Measurements from ENCODE around the gene PCDHGA9. TPM values are rescaled to one million over a fixed set of nuclear protein-coding genes. Genes with fewer than 3 reads are reported as not detected.
"Not testable (repeated sequence)": the region's sequence is repeated elsewhere in the genome, so short reads cannot be mapped to it uniquely, and the experiment has no call there.

PCDHGA9 gene
- total RNA-seq, 1 experiment from 2014 or later, result not detected

DNA sequence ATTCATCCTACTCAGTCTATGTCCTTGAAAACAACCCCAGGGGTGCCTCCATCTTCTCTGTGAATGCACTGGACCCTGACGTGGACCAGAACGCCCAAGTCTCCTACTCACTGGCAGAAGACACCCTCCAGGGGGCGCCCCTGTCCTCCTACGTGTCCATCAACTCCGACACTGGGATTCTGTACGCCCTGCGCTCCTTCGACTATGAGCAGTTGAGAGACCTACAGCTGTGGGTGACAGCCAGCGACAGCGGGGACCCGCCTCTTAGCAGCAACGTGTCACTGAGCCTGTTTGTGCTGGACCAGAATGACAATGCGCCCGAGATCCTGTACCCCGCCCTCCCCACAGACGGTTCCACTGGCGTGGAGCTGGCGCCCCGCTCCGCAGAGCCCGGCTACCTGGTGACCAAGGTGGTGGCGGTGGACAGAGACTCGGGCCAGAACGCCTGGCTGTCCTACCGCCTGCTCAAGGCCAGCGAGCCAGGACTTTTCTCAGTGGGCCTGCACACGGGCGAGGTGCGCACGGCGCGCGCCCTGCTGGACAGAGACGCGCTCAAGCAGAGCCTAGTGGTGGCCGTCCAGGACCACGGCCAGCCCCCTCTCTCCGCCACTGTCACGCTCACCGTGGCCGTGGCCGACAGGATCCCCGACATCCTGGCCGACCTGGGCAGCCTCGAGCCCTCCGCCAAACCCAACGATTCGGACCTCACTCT lies 27.0 kb upstream of the PCDHGA9 start:
- DNase-seq (ENCODE audit: low read depth); in situ Hi-C loops (cut with HindIII; ENCODE audit: low pct_unique_long_range_greater_than_20kb, low sequenced_read_pairs): not testable (repeated sequence)

GRCh38 chr5:141382469-141383294 lies 19.9 kb upstream of the PCDHGA9 start, which contains the start of gene PCDHGA7:
Gene PCDHGA7 (plus strand): TSS chr5:141382742. CDS start chr5:141382900, 158 bp downstream.
- DNase-seq (ENCODE audit: low read depth), result no peak
- in situ Hi-C loops (cut with HindIII; ENCODE audit: low pct_unique_long_range_greater_than_20kb, low sequenced_read_pairs), result no loop called here

GRCh38 chr5:141383345-141383744 lies 19.2 kb upstream of the PCDHGA9 start:
- in situ Hi-C loops (cut with HindIII; ENCODE audit: low pct_unique_long_range_greater_than_20kb, low sequenced_read_pairs), result no loop called here

DNA sequence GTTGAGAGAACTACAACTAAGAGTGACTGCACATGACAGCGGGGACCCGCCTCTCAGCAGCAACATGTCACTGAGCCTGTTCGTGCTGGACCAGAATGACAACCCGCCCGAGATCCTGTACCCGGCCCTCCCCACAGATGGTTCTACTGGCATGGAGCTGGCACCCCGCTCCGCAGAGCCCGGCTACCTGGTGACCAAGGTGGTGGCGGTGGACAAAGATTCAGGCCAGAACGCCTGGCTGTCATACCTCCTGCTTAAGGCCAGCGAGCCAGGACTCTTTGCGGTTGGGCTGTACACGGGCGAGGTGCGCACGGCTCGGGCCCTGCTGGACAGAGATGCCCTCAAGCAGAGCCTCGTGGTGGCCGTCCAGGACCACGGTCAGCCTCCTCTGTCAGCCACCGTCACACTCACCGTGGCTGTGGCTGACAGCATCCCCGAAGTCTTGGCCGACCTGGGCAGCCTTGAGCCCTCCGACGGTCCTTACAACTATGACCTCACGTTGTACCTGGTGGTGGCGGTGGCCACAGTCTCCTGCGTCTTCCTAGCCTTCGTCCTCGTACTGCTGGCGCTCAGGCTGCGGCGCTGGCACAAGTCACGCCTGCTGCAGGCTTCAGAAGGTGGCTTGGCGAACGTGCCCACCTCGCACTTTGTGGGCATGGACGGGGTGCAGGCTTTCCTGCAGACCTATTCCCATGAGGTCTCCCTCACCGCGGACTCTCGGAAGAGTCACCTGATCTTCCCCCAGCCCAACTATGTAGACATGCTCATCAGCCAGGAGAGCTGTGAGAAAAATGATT lies 17.9 kb upstream of the PCDHGA9 start:
- no peak for DNase-seq (ENCODE audit: low read depth)
- in situ Hi-C loops (cut with HindIII; ENCODE audit: low pct_unique_long_range_greater_than_20kb, low sequenced_read_pairs), result no loop called here

More at GRCh38 chr5:141383345-141383744, 19.2 kb upstream of the PCDHGA9 start:
- no peak for DNase-seq (ENCODE audit: low read depth)

GRCh38 chr5:141387557-141388311 lies 14.8 kb upstream of the PCDHGA9 start, which contains the start of gene PCDHGB4:
Gene PCDHGB4 (plus strand): TSS chr5:141387698. CDS start chr5:141387885, 187 bp downstream.
- not testable (repeated sequence) for DNase-seq (ENCODE audit: low read depth)

DNA sequence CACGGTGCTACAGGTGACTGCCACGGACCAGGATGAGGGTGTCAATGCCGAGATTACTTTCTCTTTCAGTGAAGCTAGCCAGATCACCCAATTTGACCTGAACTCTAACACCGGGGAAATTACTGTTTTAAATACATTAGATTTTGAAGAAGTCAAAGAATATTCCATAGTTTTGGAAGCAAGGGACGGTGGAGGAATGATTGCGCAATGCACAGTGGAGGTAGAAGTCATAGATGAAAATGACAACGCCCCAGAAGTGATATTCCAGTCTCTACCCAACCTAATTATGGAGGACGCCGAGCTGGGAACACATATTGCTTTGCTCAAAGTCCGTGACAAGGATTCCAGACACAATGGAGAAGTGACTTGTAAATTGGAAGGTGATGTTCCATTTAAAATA lies 13.9 kb upstream of the PCDHGA9 start:
- in situ Hi-C loops (cut with HindIII; ENCODE audit: low pct_unique_long_range_greater_than_20kb, low sequenced_read_pairs), result no loop called here

More at GRCh38 chr5:141387557-141388311, 14.8 kb upstream of the PCDHGA9 start, which contains the start of gene PCDHGB4:
- in situ Hi-C loops (cut with HindIII; ENCODE audit: low pct_unique_long_range_greater_than_20kb, low sequenced_read_pairs), result not testable (repeated sequence)

GRCh38 chr5:141389153-141390042 lies 13.2 kb upstream of the PCDHGA9 start:
- in situ Hi-C loops (cut with HindIII; ENCODE audit: low pct_unique_long_range_greater_than_20kb, low sequenced_read_pairs), result no loop called here
- no peak for DNase-seq (ENCODE audit: low read depth)

More for the DNA sequence above, 13.9 kb upstream of the PCDHGA9 start:
- DNase-seq (ENCODE audit: low read depth), result no peak

GRCh38 chr5:141392429-141393198 lies 10.0 kb upstream of the PCDHGA9 start, which contains the start of gene PCDHGA8:
Gene PCDHGA8 (plus strand): TSS chr5:141392633. CDS start chr5:141392814, 181 bp downstream.
- in situ Hi-C loops (cut with HindIII; ENCODE audit: low pct_unique_long_range_greater_than_20kb, low sequenced_read_pairs), result no loop called here
- DNase-seq (ENCODE audit: low read depth), result peak; percentile 4

DNA sequence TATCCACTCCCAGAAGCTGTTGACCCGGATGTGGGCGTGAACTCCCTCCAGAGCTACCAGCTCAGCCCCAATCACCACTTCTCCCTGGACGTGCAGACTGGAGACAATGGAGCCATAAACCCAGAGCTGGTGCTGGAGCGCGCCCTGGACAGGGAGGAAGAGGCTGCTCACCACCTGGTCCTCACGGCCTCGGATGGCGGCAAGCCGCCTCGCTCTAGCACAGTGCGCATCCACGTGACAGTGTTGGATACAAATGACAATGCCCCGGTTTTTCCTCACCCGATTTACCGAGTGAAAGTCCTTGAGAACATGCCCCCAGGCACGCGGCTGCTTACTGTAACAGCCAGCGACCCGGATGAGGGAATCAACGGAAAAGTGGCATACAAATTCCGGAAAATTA lies 9.3 kb upstream of the PCDHGA9 start:
- in situ Hi-C loops (cut with HindIII; ENCODE audit: low pct_unique_long_range_greater_than_20kb, low sequenced_read_pairs), result no loop called here
- no peak for DNase-seq (ENCODE audit: low read depth)

- DNase-seq (ENCODE audit: low read depth); in situ Hi-C loops (cut with HindIII; ENCODE audit: low pct_unique_long_range_greater_than_20kb, low sequenced_read_pairs): not testable (repeated sequence)
These were observed 8.0 kb upstream of the PCDHGA9 start for GRCh38 chr5:141394401-141395187.

DNA sequence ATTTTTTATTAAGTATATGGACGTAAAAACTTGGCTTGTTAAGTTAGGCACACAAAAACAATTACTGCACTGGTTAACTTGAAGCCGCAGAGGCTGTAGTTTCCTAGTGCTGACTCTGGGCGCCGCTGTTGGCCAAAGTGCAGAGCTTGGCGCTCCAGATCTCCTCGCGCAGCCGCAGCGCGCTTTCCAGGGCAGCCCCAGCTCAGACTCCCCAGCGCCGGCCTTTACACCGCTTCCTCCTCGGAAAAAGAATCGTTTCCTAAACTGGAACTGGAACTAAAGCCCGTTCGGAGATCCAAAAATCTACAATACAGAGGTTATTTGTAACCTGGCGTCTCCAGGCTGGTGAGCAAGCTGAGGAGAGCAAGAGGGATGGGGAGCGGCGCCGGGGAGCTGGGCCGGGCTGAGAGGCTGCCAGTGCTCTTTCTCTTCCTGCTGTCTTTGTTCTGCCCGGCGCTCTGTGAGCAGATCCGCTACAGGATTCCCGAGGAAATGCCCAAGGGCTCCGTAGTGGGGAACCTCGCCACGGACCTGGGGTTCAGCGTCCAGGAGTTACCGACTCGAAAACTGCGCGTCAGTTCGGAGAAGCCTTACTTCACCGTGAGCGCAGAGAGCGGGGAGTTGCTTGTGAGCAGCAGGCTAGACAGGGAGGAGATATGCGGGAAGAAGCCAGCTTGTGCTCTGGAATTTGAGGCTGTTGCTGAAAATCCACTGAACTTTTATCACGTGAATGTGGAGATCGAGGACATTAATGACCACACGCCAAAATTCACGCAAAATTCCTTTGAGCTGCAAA lies 4.6 kb upstream of the PCDHGA9 start, which contains the start of gene PCDHGB5:
Gene PCDHGB5, plus strand, starts transcription at position 192 of the 796 bp plus-strand sequence. Its CDS starts 181 bp downstream, at position 373.
- in situ Hi-C loops (cut with HindIII; ENCODE audit: low pct_unique_long_range_greater_than_20kb, low sequenced_read_pairs); DNase-seq (ENCODE audit: low read depth): not testable (repeated sequence)

DNA sequence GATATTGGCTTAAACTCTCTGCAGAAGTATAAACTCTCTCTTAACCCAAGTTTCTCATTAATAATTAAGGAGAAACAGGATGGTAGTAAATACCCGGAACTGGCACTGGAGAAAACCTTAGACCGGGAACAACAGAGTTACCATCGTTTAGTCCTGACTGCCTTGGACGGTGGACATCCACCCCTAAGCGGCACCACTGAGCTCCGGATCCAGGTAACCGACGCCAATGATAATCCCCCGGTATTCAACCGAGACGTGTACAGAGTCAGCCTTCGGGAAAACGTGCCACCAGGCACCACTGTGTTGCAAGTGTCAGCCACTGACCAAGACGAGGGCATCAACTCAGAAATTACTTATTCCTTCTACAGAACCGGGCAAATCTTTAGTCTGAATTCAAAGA lies 4.0 kb upstream of the PCDHGA9 start:
- no peak for DNase-seq (ENCODE audit: low read depth)
- in situ Hi-C loops (cut with HindIII; ENCODE audit: low pct_unique_long_range_greater_than_20kb, low sequenced_read_pairs), result no loop called here

DNA sequence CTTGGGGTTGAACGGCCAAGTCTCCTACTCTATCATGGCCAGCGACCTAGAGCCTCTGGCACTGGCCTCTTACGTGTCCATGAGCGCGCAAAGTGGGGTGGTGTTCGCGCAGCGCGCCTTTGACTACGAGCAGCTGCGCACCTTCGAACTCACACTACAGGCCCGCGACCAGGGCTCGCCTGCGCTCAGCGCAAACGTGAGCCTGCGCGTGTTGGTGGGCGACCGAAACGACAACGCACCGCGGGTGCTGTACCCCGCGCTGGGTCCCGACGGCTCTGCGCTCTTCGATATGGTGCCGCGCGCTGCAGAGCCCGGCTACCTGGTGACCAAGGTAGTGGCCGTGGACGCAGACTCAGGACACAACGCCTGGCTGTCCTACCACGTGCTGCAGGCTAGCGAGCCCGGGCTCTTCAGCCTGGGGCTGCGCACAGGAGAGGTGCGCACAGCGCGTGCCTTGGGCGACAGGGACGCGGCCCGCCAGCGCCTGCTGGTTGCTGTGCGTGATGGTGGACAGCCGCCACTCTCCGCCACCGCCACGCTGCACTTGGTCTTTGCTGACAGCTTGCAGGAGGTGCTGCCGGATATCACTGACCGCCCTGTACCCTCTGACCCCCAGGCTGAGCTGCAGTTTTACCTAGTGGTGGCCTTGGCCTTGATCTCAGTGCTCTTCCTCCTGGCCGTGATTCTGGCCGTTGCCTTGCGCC lies 2.9 kb upstream of the PCDHGA9 start:
- no peak for DNase-seq (ENCODE audit: low read depth)
- in situ Hi-C loops (cut with HindIII; ENCODE audit: low pct_unique_long_range_greater_than_20kb, low sequenced_read_pairs), result no loop called here

- in situ Hi-C loops (cut with HindIII; ENCODE audit: low pct_unique_long_range_greater_than_20kb, low sequenced_read_pairs), result no loop called here
- no peak for DNase-seq (ENCODE audit: low read depth)
These were observed 809 bp downstream of the PCDHGA9 start for GRCh38 chr5:141403387-141403786.

Data from Caki2 (cell line).